ENCODE measurements around the gene FBXL15. TPM values are rescaled to one million over a fixed set of nuclear protein-coding genes. Genes with fewer than 3 reads are reported as not detected.

The FBXL15 gene
- total and polyA plus RNA-seq, 9 of the 15 experiments (the other 6 are each of a cell fraction or from before 2014, with no cell fraction given), result 0.08 to 25.9 (median 3.5) TPM

DNA sequence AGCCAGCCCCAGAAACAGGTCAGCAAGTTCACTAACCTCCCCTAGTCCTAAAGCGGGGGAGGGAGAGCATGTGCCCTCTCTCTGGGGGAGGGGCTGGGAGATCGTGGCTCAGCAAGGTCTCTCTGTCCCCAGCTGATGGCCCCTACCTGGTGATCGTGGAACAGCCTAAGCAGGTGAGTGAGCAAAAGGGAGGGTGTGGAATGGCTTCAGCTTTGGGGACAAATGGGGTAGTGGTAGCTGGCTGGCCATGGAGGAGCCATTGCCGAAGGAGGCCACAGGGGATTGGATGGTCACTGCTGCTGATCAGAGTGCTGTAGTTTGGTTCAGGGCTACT is 24.4 kb upstream of the FBXL15 start (continued):
- TF ChIP-seq MYC (IDR thresholded peaks at IDR 0.05; ENCODE audit: low read depth, low read length) (peak; percentile 40; the same call in 1 of the 2 replicates), MYC (CRISPR knock-in tag; IDR thresholded peaks at IDR 0.05; ENCODE audit: borderline replicate concordance, low read depth) (no peak), NFIC (IDR thresholded peaks at IDR 0.05) (no peak), POLR2AphosphoS5 (IDR thresholded peaks at IDR 0.05; ENCODE audit: control insufficient read depth, insufficient read depth, low read depth, low read length) (no peak), SMARCB1 (IDR thresholded peaks at IDR 0.05; ENCODE audit: insufficient read length, low read depth) (no peak), ZNF24 (IDR thresholded peaks at IDR 0.05) (no peak), CCAR2 (IDR thresholded peaks at IDR 0.05; ENCODE audit: low read depth, low read length) (no peak), RB1 (IDR thresholded peaks at IDR 0.05; ENCODE audit: low read depth) (no peak), EGR1 (conservative IDR thresholded peaks at IDR 0.05) (peak; percentile 19; the same call in 1 of the 2 replicates), ETV6 (IDR thresholded peaks at IDR 0.05; ENCODE audit: borderline replicate concordance in 1 of 2, low read depth in 2 of 2, low read length in 1 of 2) (no peak), ETV6 (CRISPR knock-in tag; IDR thresholded peaks at IDR 0.05; ENCODE audit: borderline replicate concordance) (no peak), ZNF766 (CRISPR knock-in tag; conservative IDR thresholded peaks at IDR 0.05) (no peak), NR1H2 (CRISPR knock-in tag; IDR thresholded peaks at IDR 0.05) (no peak), U2AF2 (optimal IDR thresholded peaks at IDR 0.05; ENCODE audit: low read depth, low read length) (no peak), COPS2 (conservative IDR thresholded peaks at IDR 0.05) (no peak), NCOA6 (IDR thresholded peaks at IDR 0.05) (no peak), SNRNP70 (optimal IDR thresholded peaks at IDR 0.05; ENCODE audit: low read depth, low read length) (no peak), NCOA4 (IDR thresholded peaks at IDR 0.05; ENCODE audit: partially characterized antibody) (no peak), ZNF23 (CRISPR knock-in tag; IDR thresholded peaks at IDR 0.05) (no peak), STAG1 (CRISPR knock-in tag; IDR thresholded peaks at IDR 0.05; ENCODE audit: borderline replicate concordance) (no peak)
- TF ChIP-seq, protein P1, sequence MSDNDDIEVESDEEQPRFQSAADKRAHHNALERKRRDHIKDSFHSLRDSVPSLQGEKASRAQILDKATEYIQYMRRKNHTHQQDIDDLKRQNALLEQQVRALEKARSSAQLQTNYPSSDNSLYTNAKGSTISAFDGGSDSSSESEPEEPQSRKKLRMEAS (CRISPR knock-in tag; IDR thresholded peaks at IDR 0.05), result peak; percentile 62; the same call in 1 of the 2 replicates
- TF ChIP-seq, protein P2, sequence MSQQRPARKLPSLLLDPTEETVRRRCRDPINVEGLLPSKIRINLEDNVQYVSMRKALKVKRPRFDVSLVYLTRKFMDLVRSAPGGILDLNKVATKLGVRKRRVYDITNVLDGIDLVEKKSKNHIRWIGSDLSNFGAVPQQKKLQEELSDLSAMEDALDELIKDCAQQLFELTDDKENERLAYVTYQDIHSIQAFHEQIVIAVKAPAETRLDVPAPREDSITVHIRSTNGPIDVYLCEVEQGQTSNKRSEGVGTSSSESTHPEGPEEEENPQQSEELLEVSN (IDR thresholded peaks at IDR 0.05; ENCODE audit: borderline replicate concordance in 1 of 2, extremely low read depth in 1 of 2, insufficient read depth in 1 of 2, insufficient read length in 1 of 2, low read depth in 1 of 2, low read length in 1 of 2, poor library complexity in 1 of 2, severe bottlenecking in 1 of 2), result peak in 1 of 2 experiments; percentile 27
- TF ChIP-seq, protein P3, sequence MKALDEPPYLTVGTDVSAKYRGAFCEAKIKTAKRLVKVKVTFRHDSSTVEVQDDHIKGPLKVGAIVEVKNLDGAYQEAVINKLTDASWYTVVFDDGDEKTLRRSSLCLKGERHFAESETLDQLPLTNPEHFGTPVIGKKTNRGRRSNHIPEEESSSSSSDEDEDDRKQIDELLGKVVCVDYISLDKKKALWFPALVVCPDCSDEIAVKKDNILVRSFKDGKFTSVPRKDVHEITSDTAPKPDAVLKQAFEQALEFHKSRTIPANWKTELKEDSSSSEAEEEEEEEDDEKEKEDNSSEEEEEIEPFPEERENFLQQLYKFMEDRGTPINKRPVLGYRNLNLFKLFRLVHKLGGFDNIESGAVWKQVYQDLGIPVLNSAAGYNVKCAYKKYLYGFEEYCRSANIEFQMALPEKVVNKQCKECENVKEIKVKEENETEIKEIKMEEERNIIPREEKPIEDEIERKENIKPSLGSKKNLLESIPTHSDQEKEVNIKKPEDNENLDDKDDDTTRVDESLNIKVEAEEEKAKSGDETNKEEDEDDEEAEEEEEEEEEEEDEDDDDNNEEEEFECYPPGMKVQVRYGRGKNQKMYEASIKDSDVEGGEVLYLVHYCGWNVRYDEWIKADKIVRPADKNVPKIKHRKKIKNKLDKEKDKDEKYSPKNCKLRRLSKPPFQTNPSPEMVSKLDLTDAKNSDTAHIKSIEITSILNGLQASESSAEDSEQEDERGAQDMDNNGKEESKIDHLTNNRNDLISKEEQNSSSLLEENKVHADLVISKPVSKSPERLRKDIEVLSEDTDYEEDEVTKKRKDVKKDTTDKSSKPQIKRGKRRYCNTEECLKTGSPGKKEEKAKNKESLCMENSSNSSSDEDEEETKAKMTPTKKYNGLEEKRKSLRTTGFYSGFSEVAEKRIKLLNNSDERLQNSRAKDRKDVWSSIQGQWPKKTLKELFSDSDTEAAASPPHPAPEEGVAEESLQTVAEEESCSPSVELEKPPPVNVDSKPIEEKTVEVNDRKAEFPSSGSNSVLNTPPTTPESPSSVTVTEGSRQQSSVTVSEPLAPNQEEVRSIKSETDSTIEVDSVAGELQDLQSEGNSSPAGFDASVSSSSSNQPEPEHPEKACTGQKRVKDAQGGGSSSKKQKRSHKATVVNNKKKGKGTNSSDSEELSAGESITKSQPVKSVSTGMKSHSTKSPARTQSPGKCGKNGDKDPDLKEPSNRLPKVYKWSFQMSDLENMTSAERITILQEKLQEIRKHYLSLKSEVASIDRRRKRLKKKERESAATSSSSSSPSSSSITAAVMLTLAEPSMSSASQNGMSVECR (CRISPR knock-in tag; IDR thresholded peaks at IDR 0.05), result no peak
- TF ChIP-seq, protein P4, sequence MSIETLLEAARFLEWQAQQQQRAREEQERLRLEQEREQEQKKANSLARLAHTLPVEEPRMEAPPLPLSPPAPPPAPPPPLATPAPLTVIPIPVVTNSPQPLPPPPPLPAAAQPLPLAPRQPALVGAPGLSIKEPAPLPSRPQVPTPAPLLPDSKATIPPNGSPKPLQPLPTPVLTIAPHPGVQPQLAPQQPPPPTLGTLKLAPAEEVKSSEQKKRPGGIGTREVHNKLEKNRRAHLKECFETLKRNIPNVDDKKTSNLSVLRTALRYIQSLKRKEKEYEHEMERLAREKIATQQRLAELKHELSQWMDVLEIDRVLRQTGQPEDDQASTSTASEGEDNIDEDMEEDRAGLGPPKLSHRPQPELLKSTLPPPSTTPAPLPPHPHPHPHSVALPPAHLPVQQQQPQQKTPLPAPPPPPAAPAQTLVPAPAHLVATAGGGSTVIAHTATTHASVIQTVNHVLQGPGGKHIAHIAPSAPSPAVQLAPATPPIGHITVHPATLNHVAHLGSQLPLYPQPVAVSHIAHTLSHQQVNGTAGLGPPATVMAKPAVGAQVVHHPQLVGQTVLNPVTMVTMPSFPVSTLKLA (conservative IDR thresholded peaks at IDR 0.05), result peak; percentile 29; a peak in 1 of 4 replicates
